ENCODE measurements around the gene TNFRSF11A.
A peak's percentile ranks its signal among the peaks of the same experiment; 100 is the strongest.

The TNFRSF11A gene

DNA sequence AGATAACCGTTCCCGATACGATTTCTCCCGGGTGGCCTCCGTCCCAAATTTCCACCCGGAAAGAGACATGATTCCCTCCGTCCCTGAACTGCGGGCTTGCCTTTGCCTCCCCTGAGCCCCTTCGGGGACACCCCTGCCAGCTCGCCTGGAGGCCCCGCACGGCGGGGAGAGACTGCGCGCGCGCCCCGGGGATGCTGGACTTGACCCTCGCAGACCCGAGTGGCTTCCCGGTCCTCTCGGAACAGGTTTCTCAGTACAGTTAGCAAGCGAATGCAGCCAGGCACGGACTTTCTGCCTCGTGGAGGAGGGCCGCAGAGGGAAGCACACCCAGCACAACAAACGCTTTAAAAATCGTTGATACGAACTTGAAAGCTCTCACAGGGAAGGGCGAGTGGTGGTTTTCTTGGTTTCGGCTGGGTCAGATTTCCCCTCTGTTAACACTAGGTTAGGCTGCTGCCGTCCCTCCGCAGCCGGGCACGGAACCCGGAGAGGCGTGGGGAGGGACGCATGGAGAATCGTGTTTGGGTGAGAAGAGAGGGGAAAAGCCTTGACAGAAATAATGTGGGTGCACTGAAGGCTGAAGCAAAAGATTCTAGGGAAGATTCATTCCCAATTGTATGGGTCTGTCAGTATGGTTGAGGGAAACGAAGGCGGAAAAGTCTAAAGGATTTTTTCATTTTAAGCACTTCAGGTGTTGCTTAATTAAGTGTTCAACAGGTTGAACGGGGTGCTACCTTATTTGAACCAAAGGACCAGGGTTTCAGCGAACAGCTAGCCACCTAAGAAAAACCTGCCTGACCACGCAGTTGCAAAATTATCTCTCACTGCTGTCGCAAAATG lies 916 bp downstream of the TNFRSF11A start:
- peak in 1 of 3 experiments; percentile 21 for DNase-seq (ENCODE audit: low read depth in 3 of 3)

DNA sequence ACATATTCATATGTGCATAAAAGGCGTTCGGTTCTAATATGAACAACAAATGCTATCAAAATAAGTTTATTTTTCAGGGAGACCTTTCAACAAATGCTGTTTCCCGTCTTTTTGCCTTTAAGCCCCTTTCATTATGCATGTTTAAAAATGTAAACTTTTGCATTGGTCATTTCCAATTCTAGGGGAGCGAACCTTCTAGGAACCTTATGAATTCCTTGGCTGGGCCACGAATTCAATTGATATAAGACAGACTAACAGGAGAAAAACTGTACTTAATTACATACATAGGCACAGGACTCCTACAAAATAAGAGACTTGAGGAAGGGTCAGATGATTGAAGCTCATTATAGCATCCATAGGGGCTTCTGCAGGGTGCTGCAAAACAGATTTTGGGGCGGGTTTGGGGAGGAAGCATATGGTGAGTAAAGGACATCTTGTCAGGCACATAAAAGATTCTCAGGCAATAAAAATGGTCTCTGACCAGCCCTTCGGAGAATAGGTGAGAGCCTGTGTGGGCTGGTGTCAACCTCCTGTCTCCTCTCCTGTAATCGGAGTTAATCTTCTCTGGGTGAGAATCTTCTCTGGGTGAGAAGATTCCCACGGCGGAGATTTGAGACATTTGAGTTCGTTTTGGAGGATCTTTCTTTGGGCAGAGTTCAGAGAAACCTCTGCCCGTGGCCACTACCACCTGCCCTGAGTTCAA lies 1.7 kb downstream of the TNFRSF11A start:
- no peak for DNase-seq (ENCODE audit: low read depth in 3 of 3)

DNA sequence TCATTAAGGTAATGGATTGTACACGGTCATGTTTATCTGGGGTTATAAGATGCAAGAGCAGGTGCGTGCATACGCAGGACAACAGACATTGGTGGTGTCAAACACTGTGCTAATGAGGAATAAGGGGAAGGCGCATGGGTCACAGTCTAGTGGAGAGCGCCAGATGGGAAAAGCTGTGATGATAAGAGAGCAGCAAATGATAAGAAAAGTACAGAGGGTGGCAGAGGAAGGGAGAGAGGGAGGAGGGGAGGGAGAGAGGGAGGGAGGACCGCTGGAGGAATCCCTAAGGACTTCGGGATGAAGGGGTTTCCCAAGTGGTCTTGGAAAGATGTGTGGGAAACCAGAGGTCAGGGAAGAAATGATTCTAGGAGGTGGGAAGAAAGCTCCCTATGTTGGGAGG lies 2.9 kb downstream of the TNFRSF11A start:
- DNase-seq (ENCODE audit: low read depth in 3 of 3): no peak

DNA sequence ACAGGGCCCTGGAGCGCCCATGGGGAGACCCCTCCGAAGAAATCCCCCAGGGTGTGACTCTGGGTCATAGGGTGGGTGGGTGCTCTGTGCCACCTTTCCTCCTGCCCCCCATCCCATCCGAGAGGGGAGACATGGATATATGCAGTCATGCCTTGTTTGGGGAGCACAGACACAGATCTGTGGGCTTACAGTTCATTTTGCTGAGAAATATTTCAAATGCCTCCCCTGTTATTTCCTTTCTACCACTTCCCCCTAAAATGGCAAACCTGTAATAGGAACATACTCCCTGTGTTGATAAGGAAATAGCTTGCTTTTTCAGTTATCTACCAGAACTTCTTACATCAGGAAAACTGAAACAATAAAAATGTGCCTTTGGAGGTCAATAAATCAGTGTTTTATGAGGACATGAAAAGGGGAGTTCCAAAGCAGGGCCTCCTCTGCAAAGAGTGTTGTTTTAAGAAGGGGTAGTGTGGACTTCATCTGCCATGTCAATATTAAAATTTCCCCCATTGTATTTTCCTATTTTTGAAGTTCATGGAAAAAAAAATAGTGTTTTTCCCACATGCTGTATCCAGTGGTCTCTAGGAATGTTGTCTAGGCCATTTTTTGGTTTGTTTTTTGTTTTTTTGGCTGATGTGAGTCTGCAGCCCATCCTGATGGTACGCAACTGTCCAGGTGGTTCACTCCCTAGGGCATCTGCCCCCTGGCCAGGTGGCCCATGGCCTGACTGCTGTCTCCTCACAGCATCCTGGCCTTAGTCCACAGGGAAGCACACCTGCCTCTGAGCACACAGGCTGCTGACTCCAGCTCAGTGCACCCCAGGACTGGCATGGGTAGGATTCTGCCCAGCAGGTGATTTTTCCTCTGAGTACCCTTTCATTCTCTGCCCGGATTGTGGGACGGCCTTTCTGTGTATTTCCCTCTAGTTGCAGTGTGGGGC lies 3.7 kb downstream of the TNFRSF11A start:
- DNase-seq (ENCODE audit: low read depth in 3 of 3): no peak

DNA sequence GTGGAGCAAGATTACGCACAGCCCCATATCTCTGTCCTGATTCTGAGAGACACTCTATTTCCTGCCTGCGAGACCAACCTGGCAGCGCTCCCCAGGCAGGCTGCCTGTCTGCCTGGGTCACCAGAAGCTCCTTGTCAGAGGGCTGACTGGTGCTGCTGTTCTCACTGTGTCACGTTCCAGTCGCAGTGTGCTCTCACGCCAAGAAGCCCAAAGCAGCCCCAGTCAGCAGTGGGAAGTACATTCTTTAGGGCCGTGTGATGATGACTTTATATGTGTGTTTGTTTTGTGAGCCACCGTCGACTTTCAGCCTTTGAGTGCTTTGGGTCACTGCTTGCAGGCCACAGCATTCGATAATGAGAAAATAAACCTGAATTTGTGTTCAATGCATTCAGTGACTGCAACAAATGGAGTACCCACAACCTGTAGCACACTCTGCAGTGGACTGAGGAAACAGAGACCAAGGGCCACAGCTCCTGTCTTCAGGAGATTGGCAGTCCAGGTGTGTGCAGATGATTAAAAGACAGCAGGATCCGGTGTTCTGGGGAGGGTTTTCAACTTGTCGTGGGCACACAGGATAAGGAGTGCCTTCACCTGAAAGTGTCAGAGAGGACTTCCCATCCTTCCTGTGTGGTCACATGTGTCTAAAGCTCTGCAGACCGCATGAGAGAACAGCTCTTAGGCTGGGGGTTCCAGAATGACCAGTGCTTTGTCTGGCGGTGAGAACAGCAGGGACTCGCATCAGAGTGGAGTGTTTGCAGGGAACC lies 4.8 kb downstream of the TNFRSF11A start:
- DNase-seq (ENCODE audit: low read depth in 3 of 3): peak in 1 of 3 experiments; percentile 36

DNA sequence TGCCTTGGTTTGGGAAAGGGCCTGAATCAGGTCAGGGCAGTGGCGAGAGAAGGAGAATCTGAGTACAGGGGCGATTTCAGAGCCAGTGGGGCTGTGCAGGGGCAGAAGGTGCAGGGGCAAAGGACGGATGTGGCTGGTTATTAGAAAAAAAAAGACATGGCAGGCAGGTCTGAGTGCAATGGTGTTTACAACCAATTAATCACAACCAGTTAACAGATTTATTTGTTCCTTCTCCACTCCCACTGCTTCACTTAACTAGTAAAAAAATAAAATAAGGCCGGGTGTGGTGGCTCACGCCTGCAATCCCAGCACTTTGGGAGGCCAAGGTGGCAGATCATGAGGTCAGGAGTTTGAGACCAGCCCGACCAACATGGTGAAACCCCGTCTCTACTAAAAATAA lies 5.5 kb downstream of the TNFRSF11A start:
- no peak for DNase-seq (ENCODE audit: low read depth in 3 of 3)

DNA sequence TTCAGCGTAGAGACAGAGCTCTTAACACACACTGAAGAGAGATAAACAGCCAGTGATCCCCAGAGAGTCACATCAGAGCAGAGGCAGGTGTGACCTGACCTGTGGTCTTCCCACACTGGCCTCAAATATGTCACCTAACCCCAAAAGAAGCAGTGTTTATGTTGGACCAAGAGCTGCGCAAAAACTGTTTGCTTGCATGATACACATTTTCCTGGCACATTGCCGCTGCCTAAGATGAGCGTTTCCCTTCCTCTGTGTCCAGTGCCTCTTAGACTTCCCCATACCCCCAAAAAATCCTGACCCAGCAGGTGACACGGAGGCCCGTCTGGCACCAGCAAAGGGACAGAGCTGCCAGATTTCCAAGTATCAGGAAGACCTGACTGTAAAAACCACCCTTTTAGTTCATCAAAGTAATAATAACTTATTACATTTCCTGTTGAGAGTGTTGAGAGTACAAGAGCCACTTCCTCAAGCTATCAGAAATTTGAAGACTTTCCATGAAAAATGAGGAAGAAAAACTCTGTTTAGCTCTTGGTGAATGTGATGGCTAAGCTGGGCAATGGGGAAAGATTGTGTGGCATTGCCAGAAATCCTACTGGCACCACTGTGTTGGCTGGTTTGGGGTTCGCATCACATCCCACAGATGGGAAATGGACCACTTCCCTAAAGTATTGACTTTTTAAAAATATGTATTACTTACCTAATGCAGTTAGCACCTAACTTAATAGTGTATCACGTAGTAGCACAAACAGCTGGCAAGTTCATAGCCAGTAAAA lies 6.7 kb downstream of the TNFRSF11A start:
- DNase-seq (ENCODE audit: low read depth in 3 of 3): no peak

DNA sequence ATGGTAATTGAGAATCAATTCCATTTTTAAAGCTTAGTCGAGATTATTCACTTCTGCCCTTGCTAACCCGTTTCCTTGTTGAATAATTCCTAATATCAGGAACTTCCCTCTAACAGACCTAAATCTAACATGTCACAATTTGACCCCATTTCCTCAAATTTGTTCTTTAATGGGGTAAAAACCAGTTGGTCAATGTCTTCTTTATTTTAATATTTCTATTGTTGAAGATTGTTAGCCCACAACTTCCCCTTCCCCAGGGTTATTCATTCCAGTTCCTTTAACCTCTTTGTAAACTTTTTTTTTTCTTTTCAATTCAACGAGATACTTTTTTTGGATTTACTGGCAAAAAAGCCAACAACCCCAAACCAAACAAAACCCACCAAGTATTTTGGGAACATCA lies 7.3 kb downstream of the TNFRSF11A start:
- no peak for DNase-seq (ENCODE audit: low read depth in 3 of 3)

DNA sequence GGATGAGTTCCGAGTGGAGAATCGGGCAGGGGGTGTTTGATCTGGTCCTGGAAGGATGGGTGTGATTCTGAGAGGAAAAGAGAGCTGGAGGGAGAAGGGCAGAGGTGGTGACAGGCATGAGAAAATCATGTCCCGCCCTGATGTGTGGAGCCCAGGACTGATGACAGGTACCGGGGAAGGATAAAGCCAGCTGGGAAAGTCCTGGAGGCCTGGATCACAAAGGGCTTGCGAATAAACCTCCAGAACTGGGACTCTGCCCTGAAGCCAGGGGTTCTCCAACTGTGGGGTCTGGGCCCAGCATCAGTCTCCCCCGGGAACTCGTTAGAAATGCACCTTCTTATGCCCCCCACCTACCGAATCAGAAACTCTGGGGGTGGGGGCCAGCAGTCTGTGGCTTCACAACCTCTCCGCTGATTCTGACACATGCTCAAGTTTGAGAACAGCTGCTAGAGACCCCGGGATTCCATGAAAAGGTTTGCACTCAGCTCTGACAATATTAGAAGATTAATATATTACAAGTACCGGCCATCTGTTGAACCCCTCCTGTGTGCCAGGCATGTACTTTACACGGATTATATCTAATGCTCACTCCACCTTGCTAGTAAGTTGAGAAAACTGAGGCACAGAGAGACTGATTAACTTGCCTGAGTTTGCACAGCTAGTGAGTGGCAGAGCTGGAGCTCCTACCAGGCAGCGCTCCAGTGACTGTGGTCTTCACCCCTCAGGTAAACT lies 8.0 kb downstream of the TNFRSF11A start:
- DNase-seq (ENCODE audit: low read depth in 3 of 3): no peak

DNA sequence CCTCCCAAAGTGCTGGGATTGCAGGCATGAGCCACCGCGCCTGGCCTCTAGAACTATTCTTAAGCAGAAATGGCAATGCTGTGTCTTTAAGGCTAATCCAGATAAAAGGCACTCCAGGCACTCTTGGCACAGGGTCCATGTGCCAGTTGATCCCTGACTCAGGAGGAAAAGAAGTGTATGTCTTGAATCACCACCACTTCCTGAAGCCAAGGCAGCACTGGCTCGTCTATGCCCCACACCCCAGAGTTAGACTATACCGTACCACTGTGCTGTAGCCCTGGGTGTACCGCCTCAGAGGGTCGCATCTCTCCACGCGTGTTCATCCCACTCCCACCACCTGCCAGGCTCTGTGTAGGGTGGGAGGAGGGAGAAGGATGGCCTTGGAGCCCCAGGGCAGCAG lies 9.0 kb downstream of the TNFRSF11A start:
- DNase-seq (ENCODE audit: low read depth in 3 of 3): no peak

DNA sequence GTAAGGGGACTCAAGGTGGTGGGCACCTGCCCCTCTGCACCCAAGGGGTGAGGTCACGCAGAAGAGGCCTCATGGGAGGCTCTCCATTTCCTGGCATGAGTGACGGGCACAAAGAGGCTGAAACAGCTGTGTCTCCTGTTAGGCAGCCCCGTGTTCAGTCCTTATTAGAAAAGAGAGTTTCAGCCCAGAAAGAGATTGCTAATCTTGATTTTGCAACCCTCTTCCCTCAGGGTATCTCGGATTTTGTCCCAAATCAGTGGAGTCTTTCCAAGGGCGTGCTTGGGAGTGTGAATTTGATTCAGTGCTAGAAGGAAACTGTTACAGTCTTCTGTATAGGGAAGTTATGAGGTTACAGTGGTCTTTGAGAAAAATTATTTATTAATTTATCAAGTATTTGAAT lies 10.4 kb downstream of the TNFRSF11A start:
- no peak for DNase-seq (ENCODE audit: low read depth in 3 of 3)

DNA sequence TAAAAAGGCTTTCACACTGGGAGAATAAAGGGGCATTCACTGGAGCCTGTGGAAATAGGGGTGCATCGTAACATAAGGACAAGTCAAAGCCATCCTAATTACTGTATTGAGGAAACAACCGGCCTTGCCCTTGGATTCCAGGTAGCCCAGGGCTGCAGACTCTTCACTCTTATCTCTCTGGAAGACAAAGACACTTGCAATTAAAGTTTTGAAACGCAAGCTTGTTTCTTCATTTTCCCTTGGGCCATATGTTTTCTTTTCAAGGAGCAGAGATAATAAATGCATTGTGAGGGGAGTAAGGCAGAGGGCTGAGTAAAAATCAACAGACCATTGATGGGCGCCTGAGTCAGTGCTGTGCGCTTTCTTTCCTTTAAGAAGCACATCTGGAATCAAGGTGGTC lies 11.5 kb downstream of the TNFRSF11A start:
- DNase-seq (ENCODE audit: low read depth in 3 of 3): no peak

DNA sequence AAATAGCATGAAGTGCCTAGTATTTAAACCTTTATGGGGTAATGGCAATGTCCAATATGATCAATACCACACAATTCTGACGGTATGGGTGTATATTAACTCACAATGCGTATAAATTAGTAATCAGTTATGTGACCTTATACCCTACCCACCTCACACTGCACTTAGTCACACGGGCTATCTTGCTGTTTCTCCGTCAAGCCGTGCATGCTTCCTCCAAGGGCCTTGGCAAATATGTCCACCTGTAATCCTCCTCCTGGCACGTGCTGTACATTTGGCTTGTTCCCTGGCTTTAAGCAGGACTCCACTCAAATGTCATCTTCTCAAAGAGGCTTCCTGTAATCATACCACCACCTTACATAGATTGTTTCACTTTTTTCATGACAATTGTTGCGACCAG lies 12.2 kb downstream of the TNFRSF11A start:
- DNase-seq (ENCODE audit: low read depth in 3 of 3): no peak

DNA sequence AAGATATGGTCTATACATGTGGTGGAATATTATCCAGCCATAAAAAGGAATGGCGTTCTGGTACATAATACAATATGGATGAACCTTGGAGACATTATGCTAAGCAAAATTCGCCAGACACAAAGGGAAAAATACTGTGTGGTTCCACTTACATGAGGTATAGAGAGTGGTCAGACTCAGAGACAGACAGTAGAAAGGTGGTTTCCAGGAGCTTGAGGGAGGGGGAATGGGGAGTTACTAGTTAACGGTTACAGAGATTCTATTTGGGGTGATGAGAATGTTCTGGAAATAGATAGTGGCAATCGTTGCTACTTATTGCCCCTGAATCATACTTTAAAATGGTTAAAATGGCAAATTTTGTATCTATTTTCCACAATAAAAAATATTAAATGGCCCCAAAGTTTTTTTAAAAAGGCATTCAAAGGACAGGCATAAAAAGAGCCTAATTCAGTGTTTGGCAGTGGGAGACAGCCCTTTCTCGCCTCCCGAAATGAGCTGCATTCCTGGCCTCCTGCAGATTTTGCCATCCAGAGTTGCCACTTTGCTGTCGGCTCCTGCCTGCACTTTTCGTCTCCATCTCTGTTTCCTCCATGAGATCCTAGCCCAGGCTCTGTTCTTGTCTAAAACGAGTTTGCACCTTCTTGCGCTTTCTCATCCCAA lies 13.5 kb downstream of the TNFRSF11A start:
- no peak for DNase-seq (ENCODE audit: low read depth in 3 of 3)

DNA sequence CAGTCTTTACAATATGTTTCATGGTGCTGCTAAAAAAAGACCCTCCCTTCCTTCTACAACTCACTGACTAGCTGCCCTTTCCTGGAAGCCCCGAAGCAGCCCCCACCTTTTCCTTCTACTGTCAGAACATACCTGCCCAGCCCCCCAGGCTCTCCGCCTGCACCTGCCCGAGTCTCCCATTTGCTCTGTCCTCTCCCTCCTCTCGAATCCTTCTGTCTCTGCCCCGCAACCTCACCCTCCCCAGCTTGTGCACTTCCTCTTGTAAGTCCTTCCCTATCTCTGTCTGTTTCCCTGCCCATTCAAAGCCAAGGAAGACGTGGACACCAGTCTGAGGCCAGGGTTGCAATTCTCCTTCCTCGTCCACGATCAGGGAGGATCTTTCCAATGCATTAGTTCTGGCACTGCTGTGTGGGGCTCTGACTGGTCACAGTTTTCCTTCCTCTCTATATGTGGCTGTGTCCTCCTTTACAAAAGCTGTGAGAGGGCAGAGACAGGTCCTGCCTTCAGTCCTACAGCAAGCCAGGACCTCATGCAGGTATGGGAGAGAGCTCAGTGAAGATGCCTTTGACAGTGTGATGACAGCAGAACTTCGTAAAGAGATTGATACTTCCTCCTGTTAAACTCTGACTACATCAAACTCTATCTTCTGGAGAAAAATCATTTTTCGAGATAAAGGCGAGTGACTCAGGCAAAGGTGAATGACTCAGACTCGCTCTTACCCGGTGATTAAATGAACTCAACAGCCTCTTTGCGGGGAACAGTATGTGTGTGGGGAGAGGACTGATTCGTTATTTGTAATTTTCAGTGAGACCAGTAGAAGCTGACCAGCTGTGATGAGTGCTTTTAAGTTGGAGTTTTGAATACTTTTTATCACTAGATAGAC lies 14.2 kb downstream of the TNFRSF11A start:
- DNase-seq (ENCODE audit: low read depth in 3 of 3): peak in 1 of 3 experiments; percentile 9

DNA sequence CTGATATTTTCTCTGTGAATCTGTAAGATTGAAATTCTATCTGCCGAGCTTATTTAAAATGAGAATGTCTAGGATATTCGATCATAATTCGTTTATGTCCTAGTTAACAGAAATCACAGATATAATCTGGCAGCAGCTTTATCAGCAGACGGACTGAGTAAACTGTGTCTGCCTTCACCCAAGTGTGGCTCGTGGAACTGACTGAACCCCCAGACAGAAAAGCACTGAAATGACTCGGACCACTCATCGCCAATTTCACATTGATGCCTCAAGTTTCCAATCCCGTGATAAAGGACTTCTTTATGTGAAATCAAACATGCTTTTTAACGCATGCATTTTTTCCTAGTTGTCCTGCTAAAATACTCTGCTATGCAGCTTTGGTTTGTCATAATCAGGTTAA lies 15.9 kb downstream of the TNFRSF11A start:
- DNase-seq (ENCODE audit: low read depth in 3 of 3): no peak

DNA sequence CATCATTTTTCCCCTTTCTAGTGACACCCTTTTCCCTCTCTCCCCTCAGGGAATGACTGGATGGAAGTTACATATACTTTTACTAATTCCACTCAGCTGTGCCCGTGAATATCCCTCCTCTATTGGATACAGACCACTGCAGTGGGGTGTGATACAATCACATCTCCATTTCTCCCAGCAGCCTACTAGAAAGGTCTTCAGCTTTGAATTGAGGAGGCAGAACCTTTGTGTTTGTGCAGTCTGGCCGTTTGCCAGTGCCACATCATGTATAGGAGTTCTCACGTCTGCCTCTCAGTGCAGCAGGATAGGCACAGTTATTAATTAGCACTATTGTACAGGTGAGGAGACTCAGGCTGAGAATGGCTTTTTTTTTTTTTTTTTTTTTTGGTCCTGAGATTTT lies 16.4 kb downstream of the TNFRSF11A start:
- DNase-seq (ENCODE audit: low read depth in 3 of 3): no peak

DNA sequence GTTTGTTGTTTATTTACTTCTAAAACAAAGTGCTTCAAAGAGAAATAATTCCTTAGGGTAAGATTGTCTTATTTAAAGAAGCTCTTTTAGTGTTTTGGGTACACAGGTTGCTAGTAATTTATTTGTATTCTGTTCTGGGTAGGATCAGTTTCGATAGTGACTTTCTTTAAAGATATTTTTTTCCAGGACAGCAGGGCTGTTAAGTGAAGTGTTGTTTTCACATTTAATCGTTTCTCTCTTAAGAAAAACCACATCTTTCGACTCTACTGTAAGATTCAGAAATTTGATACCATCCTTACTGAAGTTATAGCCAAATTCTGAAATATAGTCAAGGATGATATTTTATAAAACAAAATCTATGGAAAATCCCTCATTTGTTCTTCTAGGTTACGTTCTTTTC lies 17.8 kb downstream of the TNFRSF11A start:
- no peak for DNase-seq (ENCODE audit: low read depth in 3 of 3)

Measured in stimulated activated CD4-positive, alpha-beta T cell treated with anti-CD3 and anti-CD28 coated beads, TNF-alpha, amount 100 ng/mL, for 24 hours (primary cell).